ENCODE data around the gene NR1H3. TPM values are rescaled to one million over a fixed set of nuclear protein-coding genes. Genes with fewer than 3 reads are reported as not detected.

Gene NR1H3
- 53.3 and 88.2 TPM in 2 replicates for total RNA-seq

GRCh38 chr11:47257517-47258316, at the start of gene NR1H3:
TSS of gene NR1H3 (plus strand) at chr11:47257996. CDS start at chr11:47259217, 1,221 bp downstream.

DNA sequence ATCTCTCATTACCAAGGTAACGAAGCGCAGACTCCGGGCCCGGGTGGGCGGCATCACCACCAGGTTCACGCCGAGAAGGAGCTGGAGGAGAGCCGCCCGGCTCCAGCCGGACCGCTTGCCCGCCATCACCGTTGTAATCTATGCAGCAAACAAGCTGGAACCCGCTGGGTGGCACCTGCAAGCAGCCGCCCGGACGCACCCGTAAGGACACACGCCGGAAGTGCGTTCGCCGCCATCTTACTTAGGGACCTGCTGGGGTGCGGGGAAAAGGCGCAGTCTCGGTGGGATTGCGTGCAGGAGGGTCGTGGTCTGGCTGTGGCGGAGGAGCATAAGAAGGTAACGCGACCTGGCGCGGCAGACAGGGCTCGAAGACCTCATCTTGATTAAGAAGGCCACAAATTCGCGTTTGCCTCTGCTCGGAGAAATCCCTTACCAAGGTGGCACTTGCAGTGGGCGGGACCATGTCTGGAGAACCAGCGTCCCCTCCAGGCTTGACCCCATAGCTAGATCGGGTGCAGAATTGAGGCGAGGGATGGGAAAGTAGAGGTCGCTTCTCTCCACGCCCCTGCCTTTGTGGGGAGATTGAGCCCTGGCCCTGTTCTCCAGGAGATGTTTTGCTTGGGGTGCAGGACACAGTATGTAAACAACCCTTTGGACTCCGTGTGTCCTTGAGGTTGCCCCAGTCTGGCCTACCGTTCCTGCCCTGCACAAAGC, 9.0 kb upstream of the NR1H3 start, which contains the start of gene ACP2:
ACP2 (minus strand) TSS at position 151 of the 714 bp plus-strand sequence; CDS start at position 126, 25 bp downstream.

GRCh38 chr11:47269829-47270305, 12.1 kb downstream of the NR1H3 start, which contains the start of gene MADD:
TSS of gene MADD (plus strand) at chr11:47270133.

Other genes with a start within 250 kb of the NR1H3 start
- gene ARFGAP2, start 81.1 kb upstream of the NR1H3 start, total RNA-seq: 94.4 and 122 TPM in 2 replicates
- 9.9 and 14.1 TPM in 2 replicates for gene PACSIN3, start 71.6 kb upstream of the NR1H3 start, total RNA-seq
- 38.9 and 44.4 TPM in 2 replicates for gene DDB2, start 43.0 kb upstream of the NR1H3 start, total RNA-seq
- 26.8 and 31.1 TPM in 2 replicates for gene ACP2, start 9.2 kb upstream of the NR1H3 start, total RNA-seq
- 10.3 and 20.3 TPM in 2 replicates for gene MADD, start 12.1 kb downstream of the NR1H3 start, total RNA-seq
- not detected in 2 replicates for gene MYBPC3, start 94.7 kb downstream of the NR1H3 start, total RNA-seq
- not detected in 2 replicates for gene SPI1, start 120.6 kb downstream of the NR1H3 start, total RNA-seq
- 51.4 and 68.4 TPM in 2 replicates for gene SLC39A13, start 150.6 kb downstream of the NR1H3 start, total RNA-seq
- gene PSMC3, start 168.4 kb downstream of the NR1H3 start, total RNA-seq: 138 and 145 TPM in 2 replicates
- 0.20 TPM in 1 of 2 replicates, not detected in the other for gene RAPSN, start 191.1 kb downstream of the NR1H3 start, total RNA-seq

All from subcutaneous preadipocyte (primary cell).